ENCODE measurements around the gene CYBA.

DNA sequence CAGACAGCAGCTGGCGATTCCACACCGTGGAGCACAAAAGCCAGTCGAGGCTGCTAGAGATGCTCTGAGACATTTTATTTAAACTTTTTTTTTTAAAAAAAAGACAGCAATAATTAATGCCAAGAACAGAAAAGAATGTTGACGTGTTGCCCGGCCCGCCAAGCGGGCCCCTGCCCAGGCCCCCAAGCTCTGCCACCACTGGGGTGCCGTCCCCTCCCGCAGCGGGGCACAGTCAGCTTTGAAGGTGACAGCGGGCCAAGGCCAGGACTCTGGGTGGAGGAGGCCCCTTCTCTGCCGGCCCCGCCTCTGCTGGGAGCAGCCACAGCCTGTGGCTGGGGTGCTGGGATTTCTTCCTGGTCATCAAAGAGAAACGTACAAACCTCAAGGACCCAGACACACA, 45.6 kb upstream of the CYBA start:
- TF ChIP-seq, protein P1, sequence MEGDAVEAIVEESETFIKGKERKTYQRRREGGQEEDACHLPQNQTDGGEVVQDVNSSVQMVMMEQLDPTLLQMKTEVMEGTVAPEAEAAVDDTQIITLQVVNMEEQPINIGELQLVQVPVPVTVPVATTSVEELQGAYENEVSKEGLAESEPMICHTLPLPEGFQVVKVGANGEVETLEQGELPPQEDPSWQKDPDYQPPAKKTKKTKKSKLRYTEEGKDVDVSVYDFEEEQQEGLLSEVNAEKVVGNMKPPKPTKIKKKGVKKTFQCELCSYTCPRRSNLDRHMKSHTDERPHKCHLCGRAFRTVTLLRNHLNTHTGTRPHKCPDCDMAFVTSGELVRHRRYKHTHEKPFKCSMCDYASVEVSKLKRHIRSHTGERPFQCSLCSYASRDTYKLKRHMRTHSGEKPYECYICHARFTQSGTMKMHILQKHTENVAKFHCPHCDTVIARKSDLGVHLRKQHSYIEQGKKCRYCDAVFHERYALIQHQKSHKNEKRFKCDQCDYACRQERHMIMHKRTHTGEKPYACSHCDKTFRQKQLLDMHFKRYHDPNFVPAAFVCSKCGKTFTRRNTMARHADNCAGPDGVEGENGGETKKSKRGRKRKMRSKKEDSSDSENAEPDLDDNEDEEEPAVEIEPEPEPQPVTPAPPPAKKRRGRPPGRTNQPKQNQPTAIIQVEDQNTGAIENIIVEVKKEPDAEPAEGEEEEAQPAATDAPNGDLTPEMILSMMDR (IDR thresholded peaks at IDR 0.05), result no peak
- no peak for TF ChIP-seq POLR2A (IDR thresholded peaks at IDR 0.05)

Measured in uterus (tissue), 2 donors.